HG02763 (cell line): ENCODE data around the gene EZH1.
A peak's percentile ranks its signal among the peaks of the same experiment; 100 is the strongest.

Experiments used
- ATAC-seq: cut with Tn5 transposase; IDR thresholded peaks from one replicate; pipeline ENCODE4 v1.9.1; 2021; ENCODE audit warnings: mild to moderate bottlenecking, moderate library complexity; ENCODE audit not compliant: unreplicated experiment

The EZH1 gene

DNA sequence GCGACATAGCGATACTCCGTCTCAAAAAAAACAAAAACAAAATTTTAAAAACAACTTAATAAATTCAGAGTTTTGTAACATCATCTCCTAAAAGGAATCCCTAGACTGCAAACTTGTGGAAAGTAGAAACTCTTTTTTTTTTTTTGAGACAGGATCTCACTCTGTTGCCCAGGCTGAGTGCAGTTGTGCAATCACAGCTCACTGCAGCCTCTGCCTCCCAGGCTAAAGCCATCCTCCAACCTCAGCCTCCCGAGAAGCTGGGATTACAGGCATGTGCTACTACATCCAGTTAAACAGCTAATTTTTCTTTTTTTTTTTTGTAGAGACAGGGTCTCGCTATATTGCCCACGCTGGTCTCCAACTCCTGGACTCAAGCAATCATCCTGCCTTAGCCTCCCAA, 19.7 kb downstream of the EZH1 start:
- no peak for ATAC-seq

DNA sequence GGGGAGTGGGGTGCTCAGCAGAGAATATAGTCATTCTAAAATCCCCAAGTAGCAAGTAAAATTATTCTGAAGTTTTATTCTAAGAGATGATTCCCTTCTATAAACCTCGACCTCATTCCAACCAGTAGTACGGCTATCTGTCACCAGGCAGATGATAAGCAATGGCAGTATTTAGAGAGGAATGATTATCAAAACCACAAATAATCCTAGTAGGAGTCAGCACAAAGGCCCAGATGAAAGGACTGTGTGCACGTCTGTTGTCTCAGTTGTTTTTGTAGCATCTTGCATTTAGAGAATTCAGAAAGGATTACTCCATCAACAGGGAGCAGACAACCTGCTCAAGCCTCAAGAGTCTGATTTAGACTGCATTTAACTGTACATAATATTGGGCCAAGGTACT, 21.2 kb downstream of the EZH1 start:
- ATAC-seq, result no peak

DNA sequence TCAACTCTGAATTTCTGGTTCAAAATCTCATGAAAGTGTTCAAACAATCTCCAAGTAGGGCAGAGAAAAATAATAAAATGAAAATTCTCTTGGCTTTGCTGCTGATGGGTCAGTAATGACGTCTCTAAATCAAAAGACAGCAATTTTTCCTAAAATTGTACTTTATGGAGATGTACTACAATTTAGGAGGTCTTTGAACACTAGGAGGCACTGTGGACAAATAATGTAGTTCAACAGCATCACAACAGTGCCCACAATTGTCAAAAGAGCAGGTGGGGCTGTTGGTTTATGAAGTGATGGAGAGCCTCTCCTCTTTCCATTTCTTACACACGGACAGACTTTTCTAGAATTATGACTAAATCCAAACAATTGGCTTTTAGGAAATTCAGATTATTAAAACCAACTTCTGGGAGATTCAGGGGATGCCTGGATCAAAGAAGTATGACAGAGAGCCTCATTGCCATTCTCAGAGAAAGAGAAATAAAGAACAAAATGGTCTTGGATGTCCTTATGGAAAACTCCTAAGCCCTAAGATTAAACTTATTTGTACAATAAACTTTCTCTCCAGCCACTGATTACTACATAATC, 23.8 kb downstream of the EZH1 start:
- ATAC-seq, result no peak

GRCh38 chr17:42709561-42709960, 35.3 kb downstream of the EZH1 start:
- no peak for ATAC-seq

DNA sequence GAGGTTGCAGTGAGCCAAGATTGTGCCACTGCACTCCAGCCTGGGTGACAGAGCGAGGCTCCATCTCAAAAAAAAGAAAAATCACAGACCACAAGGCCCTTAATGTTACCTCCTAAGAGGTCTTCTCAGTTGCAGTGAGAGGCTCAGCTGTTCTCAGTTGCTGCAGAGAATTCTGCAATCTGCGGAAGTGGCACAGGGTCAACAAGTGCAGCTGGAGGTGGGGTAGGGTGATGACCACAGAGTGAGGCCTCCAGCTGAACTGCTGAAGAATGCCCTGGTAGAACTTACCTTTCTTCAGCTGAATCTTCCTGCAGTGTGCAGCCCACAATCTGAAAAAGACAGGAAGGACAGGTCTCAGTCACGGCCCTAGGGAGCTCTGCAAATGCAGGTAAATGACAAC, 36.3 kb downstream of the EZH1 start:
- no peak for ATAC-seq

DNA sequence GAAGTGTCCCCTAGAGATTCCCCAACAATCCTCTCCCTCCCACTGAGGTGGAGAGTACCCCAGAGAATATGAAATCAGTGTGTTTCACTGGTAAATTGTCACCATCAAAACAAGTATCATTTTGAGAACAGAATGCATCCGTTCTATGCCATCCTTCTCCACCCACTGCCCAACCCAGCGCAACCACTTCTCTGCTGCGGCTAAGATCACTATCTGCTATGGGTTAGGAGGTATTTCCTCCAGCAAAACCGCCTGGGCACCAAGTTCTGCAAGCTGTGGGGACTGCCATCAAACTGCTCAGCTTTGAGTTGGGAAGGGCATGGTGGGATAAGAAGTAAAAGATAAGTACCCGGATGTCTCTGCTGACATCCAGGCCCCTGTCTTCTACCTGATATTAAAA, 38.1 kb downstream of the EZH1 start:
- no peak for ATAC-seq

GRCh38 chr17:42704837-42705494, 39.9 kb downstream of the EZH1 start:
- ATAC-seq, result peak; percentile 55

GRCh38 chr17:42704490-42704836, 40.4 kb downstream of the EZH1 start:
- no peak for ATAC-seq

DNA sequence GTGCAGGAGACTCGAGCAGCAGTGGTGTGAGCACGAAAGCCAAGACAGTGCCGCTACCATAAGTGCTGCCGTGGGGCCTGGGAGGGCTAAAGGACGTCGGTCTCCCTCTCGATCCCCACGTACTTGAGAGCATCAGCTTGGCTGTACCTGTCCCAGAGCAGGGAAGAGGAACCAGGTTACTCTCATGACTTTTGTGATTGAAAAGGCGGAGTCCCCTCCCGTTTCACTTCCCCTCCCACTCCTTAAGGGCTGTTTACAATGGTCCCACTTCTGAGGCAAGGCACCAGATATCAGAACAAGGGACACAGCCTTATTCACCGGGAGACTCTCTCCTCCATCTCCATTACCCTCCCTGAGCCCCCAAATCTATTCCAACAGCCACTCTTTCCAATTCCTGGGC, 42.4 kb downstream of the EZH1 start:
- no peak for ATAC-seq

DNA sequence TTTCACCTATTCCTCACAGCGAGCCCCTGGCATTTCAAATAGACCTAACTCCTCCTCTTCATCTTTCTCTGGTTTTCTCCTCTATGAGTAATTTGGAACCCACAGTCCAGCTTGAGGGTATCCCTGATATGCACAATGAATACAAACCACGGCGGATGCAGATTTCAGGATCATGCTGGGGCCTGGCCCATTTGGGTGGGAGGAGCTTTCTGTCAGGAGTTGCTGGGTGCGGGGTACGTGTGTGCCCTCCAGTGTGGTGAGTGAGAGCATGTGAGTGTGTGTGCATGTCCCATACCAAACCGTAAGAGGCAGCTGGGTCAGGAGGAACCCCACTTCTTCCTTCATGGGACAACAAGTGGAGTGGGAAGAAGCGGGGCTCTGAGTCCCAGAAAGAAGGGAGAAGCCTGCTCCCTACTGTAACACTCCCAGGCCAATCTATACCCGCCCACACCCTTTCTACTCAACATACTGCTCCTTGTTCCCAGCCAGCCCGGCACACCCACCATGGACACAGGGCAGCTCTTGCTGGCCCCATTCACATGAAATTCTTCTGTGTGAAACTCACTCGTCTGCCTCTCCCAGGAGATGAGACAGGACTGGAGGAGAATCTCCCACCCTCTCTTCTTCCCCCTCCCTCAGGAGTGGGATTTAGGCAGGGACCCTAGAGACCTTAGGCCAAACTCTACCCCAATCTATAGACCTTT, 44.1 kb downstream of the EZH1 start:
- no peak for ATAC-seq

DNA sequence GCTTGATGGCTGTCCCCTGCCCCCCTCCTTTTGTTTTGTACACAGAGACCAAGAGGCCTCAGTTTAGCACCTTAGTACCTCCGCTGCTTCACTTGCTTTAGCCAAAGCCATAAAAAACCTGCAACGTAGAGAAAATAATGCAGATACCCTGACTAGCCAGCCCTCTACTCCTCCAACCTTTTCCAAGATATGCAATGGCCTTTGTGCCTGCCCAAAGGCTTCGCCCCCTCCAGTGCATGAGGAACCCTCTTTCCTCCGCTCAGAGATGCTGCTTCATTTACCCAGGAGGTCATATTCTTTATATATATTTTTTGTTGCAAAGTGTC, 45.5 kb downstream of the EZH1 start:
- ATAC-seq, result no peak

GRCh38 chr17:42698736-42699414, 46.0 kb downstream of the EZH1 start:
- ATAC-seq, result no peak

DNA sequence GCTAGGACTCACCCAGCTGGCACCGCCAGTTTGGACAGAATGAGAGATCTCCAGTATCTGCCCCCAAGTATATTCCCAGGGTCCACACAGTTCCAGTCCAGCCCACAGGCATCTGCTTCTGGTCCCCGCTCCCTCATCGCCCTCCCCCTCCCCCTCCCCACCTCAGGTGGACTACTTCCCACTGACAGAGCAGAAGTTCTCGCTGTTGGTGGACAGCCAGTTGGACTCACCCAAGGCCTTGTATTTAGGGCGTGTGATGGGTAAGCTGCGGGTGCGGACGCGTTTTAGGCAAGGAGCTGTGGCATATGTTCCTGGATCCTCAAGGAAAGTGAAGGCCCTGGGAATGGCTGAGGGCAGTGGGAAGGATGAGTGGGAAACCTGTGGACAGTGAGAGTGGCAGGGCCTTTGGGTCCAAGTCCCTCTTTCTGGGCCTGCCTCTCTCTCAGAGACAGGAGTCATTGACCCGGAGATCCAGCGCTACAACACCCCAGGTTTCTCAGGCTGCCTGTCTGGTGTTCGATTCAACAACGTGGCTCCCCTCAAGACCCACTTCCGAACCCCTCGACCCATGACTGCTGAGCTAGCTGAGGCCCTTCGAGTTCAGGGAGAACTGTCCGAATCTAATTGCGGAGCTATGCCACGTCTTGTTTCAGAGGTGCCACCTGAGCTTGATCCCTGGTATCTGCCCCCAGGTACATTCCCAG, 47.6 kb downstream of the EZH1 start:
- ATAC-seq, result no peak

- no peak for ATAC-seq
These were observed 49.3 kb downstream of the EZH1 start for GRCh38 chr17:42695500-42695899.

DNA sequence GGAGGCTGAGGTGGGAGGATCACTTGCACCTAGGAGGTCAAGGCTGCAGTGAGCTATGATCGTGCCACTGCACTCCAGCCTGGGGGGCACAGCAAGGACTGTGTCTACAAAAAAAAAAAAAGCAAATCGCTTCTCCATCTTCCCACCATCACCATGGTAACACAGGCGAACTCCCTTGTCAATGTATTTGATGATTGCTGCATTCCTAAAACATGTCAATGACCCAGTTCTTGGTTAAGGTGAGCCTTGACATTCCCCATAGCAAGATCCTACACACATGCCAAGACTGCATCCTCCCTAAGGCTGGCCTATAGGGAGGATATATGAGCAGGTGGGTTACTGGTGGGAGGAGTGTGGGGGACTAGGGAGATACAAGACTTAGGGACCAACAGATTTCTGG, 50.3 kb downstream of the EZH1 start:
- ATAC-seq, result no peak

DNA sequence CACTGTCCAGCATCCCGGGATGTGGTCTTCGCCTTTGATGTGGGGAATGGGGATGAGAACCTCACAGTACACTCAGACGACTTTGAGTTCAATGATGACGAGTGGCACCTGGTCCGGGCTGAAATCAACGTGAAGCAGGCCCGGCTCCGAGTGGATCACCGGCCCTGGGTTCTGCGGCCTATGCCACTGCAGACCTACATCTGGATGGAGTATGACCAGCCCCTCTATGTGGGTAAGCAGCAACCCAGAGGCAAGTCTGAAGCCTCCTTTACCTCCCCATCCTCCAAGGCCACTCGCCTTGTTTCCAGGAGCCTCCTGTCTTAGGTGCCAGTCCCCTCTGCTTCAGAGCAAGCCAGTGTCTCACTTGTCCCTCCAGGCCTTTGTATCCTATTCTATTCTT, 52.4 kb downstream of the EZH1 start:
- ATAC-seq, result no peak

- no peak for ATAC-seq
These were observed 53.8 kb downstream of the EZH1 start for GRCh38 chr17:42691021-42691545.

DNA sequence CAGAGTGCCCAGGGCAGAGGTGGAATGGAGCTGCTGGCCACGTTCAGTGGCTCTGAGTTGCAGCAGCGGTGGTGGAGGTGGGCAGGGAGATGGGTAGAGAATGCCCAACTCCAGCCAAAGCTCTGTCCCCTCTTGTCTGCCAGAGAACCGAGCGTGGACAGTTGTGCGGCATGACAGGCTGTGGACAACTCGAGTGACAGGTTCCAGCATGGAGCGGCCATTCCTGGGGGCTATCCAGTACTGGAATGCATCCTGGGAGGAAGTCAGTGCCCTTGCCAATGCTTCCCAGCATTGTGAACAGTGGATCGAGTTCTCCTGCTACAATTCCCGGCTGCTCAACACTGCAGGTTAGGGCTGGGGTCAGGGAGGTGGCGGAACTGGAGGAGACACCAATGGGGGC, 54.2 kb downstream of the EZH1 start:
- ATAC-seq, result no peak

DNA sequence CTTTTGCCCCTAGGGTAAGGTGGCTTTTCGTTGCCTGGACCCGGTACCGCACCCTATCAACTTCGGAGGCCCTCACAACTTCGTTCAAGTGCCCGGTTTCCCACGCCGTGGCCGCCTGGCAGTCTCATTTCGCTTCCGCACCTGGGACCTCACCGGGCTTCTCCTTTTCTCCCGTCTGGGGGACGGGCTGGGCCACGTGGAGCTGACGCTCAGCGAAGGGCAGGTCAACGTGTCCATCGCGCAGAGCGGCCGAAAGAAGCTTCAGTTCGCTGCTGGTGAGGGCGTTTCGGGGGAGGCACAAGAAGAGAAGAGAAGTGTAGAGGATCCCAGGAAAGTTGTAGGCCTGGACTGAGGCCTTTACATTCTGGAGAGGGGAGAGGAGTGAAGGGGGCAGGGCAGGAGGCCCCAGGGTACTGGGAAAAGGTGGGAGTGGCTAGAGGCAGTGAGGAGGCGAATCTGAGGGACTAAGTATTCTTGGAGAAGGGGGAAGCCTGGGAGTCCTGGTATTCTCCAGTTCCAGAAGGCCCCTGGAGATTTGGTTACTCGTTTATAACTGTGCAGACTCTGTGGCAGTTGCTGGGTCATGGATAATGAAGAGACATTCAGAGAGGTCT, 57.0 kb downstream of the EZH1 start:
- ATAC-seq, result no peak

- no peak for ATAC-seq
These were observed 58.2 kb downstream of the EZH1 start for GRCh38 chr17:42686520-42687128.
